ENCODE results near the gene C2CD2. TPM values are rescaled to one million over a fixed set of nuclear protein-coding genes. Genes with fewer than 3 reads are reported as not detected.

The C2CD2 gene
- total RNA-seq, 2 experiments from 2014 or later = 4.5 to 5.9 TPM

- ChIA-PET CTCF (ENCODE audit: unreplicated experiment) (no interaction called here), POLR2A (interaction anchor here (0.5 to 0.6 kb wide), 2 partner anchors 15 to 76 kb away, joined by 5 read pairs; no protein-coding TSS in a partner anchor)
Observed at GRCh38 chr21:41852929-41853320, 100.9 kb downstream of the C2CD2 start.

GRCh38 chr21:41852151-41852928, 101.5 kb downstream of the C2CD2 start:
- BruUV-seq (replicated peaks) = no TSS peak
- ChIA-PET POLR2A (interaction anchor here (0.5 to 0.6 kb wide), 2 partner anchors 16 to 76 kb away, joined by 5 read pairs; no protein-coding TSS in a partner anchor), CTCF (ENCODE audit: unreplicated experiment) (no interaction called here)
- H4K20me1 ChIP-seq (ENCODE audit: insufficient read depth, low read length) = no peaks in the 10 kb centered on the region
- H3K9me2 ChIP-seq (ENCODE audit: insufficient read depth, low read length) = no peaks in the 10 kb centered on the region
- peaks cover 84% of the 10 kb centered on the region for H3K36me3 ChIP-seq (ENCODE audit: insufficient read depth, low read length)
- H3K4me2 ChIP-seq (ENCODE audit: low read length) = no peak overlapping the region
- no peak for DNase-seq (ENCODE audit: low spot score)
- no peak overlapping the region for H2AFZ ChIP-seq (ENCODE audit: low read length)
- H3K79me2 ChIP-seq (ENCODE audit: insufficient read depth, low read depth, low read length) = no peaks in the 10 kb centered on the region
- H3K4me1 ChIP-seq (ENCODE audit: insufficient read depth, low read length, poor library complexity, severe bottlenecking) = no peaks in the 10 kb centered on the region
- TF ChIP-seq CTCF (conservative IDR thresholded peaks at IDR 0.05; ENCODE audit: low read length) = no peak
- TF ChIP-seq EZH2phosphoT487 (IDR thresholded peaks at IDR 0.05; ENCODE audit: borderline replicate concordance, low read depth, low read length) = no peak
- H3K4me3 ChIP-seq (ENCODE audit: low read depth, low read length, poor library complexity, severe bottlenecking) = no peak overlapping the region
- intact Hi-C loops (cut with micrococcal nuclease; ENCODE audit: unreplicated experiment) = no loop called here
- H3K27ac ChIP-seq (ENCODE audit: low read depth, low read length, poor library complexity, severe bottlenecking) = no peak overlapping the region
- H3K9me3 ChIP-seq (ENCODE audit: low read length) = no peaks in the 10 kb centered on the region

More at GRCh38 chr21:41852929-41853320, 100.9 kb downstream of the C2CD2 start:
- Histone ChIP-seq H3K4me2 (ENCODE audit: low read length) (no peak overlapping the region), H3K9me3 (ENCODE audit: low read length) (no peaks in the 10 kb centered on the region), H3K4me3 (ENCODE audit: low read depth, low read length, poor library complexity, severe bottlenecking) (no peak overlapping the region), H4K20me1 (ENCODE audit: insufficient read depth, low read length) (no peaks in the 10 kb centered on the region), H3K27ac (ENCODE audit: low read depth, low read length, poor library complexity, severe bottlenecking) (no peak overlapping the region), H3K9me2 (ENCODE audit: insufficient read depth, low read length) (no peaks in the 10 kb centered on the region), H2AFZ (ENCODE audit: low read length) (no peak overlapping the region), H3K4me1 (ENCODE audit: insufficient read depth, low read length, poor library complexity, severe bottlenecking) (no peaks in the 10 kb centered on the region), H3K79me2 (ENCODE audit: insufficient read depth, low read depth, low read length) (no peaks in the 10 kb centered on the region), H3K36me3 (ENCODE audit: insufficient read depth, low read length) (peaks cover 84% of the 10 kb centered on the region)
- DNase-seq (ENCODE audit: low spot score) = no peak
- intact Hi-C loops (cut with micrococcal nuclease; ENCODE audit: unreplicated experiment) = no loop called here
- TF ChIP-seq CTCF (conservative IDR thresholded peaks at IDR 0.05; ENCODE audit: low read length) (no peak), EZH2phosphoT487 (IDR thresholded peaks at IDR 0.05; ENCODE audit: borderline replicate concordance, low read depth, low read length) (no peak)
- no TSS peak for BruUV-seq (replicated peaks)
